Suppressor macrophage (primary cell): Measurements from ENCODE around the gene CTNNA3.

ENCODE experiments used
- DNase-seq, 4 experiments: peaks; one replicate each; pipeline ENCODE4 v3.0.0-alpha.2; 2020 to 2022

CTNNA3 gene

DNA sequence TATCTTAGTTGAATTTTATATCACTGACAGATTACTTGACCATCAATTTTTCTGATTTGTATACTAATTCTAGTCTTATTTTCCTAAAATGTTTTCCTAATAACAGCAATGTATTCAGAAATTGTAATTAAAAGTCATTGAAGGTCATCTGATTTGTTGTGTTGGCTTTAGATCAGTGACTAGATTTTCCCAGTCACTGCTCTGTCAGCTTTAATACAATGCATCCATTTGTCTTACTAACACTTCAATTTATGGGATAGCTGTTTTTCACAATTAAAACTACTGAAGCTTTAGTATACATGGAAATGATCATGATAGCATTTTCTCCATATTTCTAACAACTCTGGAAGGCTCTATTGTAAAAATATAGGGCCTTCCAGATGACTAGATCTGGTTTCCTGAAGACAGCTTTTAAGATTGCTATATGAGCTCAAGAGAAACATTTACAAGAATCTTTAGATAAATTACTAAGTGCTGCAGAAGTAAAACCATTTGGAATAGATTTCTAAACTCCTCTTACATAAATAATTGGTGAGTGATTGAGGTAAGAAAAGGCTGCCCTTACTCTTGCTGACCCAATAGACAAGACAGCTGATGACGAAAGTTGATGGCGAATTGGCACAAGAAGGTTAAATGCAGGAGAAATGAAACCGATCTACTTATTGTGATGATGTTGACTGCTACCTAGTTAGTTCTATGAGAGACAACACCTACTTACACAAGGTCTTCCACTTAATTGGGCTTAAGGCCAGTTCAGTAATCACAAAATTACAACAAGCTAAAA is 696.0 kb downstream of the CTNNA3 start:
- no peak for DNase-seq

DNA sequence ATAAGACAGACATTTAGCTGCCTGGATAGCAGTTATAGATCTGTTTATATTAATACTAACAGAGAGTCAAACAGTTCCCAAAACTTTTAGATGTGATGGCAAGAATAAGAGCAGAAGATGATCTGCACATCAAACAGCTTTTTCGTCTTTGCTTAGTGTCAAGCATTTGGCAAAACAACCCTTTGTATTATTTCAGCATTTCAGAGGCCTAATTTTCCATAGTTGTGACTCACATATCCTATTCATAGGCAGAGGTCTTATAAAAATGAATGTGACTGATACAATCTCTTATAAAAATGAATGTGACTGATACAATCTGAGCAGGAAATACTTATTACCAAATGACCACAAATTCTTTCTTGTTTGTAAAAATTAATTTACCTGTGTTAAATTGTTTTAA is 699.0 kb downstream of the CTNNA3 start:
- DNase-seq: no peak

DNA sequence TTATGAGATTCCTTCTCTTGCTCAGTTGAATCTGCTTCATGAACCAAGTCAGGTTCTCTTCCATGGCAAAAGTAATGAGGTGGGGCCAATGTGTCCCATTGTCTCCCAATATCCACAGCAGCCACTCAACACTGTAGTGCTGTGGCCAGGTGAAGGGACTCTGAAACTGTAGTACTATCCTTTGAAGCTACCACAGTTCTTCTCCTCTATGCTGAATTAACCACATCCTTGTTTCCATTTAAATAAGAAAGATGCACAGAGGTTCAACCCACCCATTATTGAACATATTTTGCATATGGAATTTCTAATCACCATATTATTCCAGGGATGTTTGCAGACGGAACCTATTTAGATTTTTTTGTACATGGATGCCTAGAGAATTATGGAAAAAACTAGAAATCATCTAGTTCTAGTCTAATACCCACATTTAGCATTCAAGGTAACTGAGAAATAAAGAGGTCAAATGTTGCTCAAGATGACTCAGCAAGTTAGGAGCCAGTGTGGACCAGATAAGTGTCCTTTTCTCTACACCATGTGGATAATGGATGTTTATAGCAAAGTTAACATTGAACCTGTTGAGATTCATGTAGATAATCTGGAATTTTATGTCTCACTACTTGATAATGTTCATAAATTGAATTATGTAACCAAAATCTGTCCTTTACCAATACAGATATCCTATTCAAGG is 705.7 kb downstream of the CTNNA3 start:
- no peak for DNase-seq

GRCh38 chr10:66983475-66983818 is 712.5 kb downstream of the CTNNA3 start:
- no peak for DNase-seq

DNA sequence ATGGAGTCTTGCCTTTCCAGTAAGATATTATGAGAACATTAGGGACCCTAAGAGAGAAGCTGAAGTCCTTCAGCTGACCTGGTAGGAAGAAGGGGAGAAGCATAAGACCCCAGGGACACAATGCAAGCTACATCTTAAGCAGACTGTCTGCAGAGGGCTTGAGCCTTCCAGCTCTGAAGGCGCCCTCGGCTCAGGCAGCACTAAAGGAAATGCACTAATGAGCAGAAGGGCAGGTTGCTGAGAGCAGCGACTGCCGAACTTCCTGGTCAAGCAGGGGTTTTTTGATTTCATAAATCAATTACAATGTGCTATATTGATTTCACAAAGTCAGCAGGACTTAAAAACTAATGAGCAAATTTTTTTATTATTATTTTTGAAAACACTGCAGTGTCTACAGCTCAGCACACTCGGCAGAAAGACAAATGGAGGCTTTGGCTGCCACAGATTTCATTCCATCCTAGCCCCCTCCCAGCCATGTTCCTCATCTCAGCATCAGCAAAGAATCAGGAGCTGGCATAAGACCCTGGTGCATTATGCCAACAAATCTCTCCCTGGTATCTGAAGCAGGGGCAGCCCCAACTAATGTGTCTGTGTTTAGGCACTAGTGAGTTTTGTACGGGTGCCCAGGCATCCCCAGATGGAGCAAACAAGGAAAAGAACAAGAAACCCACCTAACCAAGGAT is 713.1 kb downstream of the CTNNA3 start:
- DNase-seq: no peak

GRCh38 chr10:66982053-66982420 is 714.0 kb downstream of the CTNNA3 start:
- DNase-seq: no peak

DNA sequence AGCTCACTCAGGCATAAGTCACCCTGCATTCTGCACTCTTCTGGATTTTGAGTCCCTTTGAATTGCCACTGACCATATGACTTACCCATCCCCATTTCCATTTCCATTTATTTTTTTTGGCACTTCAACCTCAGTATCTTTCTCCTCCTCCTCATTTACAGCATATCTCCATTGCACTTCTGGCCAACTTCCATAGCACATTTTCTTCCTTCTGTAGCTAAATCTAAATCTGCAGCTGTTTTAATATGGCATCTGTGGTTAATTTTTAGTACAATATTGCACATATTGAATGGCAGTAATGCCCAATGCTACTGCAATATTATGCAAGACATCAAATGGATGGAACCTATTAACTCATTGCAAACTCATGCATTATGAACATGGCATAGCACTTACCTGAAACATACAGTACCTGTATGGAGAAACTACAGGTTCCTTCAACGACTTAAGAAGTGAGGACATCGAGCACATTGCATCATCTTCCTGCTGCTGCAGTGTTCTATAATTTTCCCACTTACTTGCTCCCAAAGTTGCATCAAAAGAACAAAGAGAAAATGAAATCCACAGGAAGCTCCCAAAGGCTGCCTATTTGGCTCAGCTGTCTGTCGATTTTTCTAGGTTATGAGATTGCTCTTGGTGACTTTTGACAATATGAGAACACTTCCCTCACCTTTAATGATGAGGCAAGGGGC is 714.5 kb downstream of the CTNNA3 start:
- DNase-seq: no peak

DNA sequence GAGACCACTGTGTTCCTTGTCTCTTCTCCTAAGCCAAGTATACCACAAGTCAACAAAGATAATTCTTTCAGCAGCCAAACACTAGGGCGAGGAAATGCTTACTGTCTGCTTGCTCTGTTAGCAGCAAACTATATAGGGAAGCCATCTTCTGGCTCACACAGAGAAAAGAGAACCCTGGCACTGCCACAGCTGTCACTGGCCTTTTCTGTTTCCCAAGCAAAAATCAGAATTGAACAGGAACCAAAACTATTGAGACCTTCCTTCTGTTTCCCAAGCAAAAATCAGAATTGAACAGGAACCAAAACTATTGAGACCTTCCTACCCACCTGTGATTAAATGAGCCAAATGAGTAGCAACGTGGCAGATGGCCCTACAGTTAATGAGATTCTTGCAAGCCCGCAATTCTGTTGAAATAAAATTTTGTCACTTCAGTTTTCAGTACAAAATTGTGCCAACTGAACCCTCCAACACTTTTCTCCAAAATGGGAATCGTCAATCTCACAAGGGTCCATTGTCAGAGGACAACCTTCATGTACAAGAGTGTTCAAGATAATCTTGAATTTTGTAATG is 715.7 kb downstream of the CTNNA3 start:
- no peak for DNase-seq

DNA sequence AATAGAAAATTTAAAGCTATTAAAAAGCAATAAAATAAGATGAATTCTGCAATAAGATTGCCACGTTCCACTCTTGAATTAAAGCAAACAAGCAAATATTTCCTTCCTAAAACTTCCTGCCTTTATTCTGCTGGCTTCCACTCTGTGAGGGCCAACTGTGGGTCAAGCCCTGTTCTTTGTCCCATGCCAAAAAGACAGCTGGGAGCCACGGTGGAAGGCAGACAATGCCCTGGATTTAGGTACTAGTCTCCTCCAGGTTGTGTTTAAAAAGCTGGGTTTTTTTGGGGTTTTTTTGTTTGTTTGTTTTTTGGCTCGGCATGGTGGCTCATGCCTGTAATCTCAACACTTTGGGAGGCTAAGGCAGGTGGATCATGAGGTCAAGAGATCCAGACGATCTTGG is 731.0 kb downstream of the CTNNA3 start:
- no peak for DNase-seq

GRCh38 chr10:66958466-66958865 is 737.5 kb downstream of the CTNNA3 start:
- no peak for DNase-seq

DNA sequence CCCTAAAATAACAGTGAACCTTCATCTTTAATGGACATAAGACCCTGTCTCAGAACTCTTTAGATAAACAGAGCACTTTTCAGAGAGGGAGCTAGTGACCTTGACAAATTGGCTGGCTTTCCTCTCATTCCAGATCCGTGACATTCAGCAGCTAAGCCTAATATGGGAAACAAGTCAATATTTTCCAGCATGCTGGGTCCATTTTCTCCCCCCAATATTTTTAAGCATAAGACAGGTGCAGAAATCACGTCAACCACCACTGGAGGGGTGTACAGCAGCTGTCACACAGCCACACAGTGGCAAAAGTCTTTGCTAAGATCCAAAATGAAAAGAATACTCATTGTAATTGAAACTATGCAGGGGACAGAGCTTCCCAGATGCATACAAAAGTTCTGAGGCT is 744.1 kb downstream of the CTNNA3 start:
- no peak for DNase-seq

DNA sequence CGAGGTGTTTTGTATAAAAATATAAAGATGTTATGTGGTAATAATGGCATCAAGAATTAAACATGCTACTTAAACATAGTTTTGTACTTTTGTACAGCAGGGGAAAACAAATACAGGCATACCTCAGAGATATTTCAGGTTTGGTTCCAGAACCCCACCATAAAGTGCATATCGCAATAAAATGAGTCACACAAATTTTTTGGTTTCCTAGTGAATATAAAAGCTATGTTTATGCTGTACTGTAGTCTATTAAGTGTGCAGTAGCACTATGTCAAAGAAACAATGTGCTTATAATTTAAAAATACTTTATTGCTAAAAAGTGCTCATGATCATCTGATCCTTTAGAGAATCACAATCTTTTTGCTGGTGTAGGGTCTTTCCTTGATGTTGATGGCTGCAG is 752.4 kb downstream of the CTNNA3 start:
- no peak for DNase-seq

GRCh38 chr10:66942407-66942806 is 753.6 kb downstream of the CTNNA3 start:
- no peak for DNase-seq

DNA sequence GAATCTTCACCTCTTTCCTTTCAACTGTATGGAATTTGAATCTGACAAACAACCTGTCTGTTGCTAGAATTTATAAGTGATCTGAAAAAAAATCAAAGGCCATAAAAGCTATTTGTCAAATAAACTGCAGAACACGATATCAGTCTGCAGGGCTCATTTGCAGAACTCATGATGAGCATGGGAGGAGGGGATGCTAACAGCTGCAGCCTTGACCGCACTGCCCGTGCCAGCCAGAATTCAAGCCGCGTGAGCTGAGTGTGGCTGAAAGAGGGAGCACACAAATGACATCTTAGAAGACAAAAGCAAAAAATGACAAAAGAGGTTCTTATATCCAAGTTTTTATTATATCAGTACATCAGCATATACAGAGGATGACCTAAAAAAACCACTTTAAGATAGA is 754.5 kb downstream of the CTNNA3 start:
- no peak for DNase-seq

GRCh38 chr10:66940965-66941364 is 755.0 kb downstream of the CTNNA3 start:
- DNase-seq: no peak

DNA sequence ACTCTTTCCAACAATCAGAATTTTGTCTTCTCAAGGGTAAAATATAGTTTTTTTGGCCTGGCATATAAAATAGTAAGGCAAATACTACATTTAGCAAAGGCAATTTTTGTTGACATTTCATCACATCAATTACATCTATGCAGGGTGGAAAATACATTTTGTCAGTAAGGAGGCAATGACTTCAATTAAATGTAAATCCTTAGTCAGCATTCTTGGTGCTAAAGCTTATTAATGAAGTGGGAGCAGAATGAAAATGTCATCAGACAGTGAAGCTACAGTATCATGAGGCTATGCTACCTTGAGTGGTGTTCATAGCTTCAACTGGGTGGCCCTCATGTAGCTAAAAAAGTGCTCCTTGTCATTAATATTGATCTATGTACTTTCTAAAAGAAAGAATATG is 761.3 kb downstream of the CTNNA3 start:
- DNase-seq: no peak

GRCh38 chr10:66931949-66932343 is 764.0 kb downstream of the CTNNA3 start:
- no peak for DNase-seq

- peak; percentile 33 to 63 (median 43) for DNase-seq
Observed at GRCh38 chr10:66931340-66931948, 764.6 kb downstream of the CTNNA3 start.

- no peak for DNase-seq
Observed at GRCh38 chr10:66929375-66929774, 766.6 kb downstream of the CTNNA3 start.

DNA sequence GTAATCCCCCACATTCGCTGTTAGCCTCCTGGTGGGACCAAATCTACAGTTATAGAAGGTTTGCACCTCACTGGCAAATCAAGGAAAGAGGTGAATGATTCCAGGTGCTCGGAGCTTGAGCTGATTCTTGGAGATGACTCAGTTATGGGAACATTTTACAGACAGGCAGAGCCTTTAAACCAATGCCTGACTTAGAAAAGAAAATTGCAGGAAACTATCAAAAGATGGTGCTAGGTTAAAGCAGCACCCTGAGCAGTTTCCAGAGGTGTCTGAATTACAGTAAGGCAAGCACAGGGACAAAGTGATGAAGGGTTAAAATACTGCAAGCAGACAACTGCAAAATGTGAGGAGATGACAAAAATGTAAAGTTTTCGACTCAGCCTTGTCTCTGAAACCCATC is 767.2 kb downstream of the CTNNA3 start:
- no peak for DNase-seq

GRCh38 chr10:66927971-66928770 is 767.8 kb downstream of the CTNNA3 start:
- DNase-seq: no peak
